OCI-LY7 (cell line): ENCODE measurements around the gene VPS37B. TPM values are rescaled to one million over a fixed set of nuclear protein-coding genes. Genes with fewer than 3 reads are reported as not detected.

Experiments
- BruUV-seq: library from RNA; stranded (reverse); fragments of 400-500 nt; replicated peaks from 2 replicates; lab custom pipeline; 2021; lab: Mats Ljungman, UMichigan
- CTCF ChIA-PET: fragments of 300-600 bp; sonication (Branson Sonifier 250); formaldehyde crosslinking; loops from one replicate; lab custom pipeline; 2022; ENCODE audit warnings: antibody characterized with exemption; ENCODE audit not compliant: unreplicated experiment; lab: Charles Lee
- POLR2A ChIA-PET: fragments of 300-600 bp; sonication (Branson Sonifier 250); formaldehyde crosslinking; loops from one replicate; lab custom pipeline; 2022; ENCODE audit warnings: antibody characterized with exemption; lab: Charles Lee
- DNase-seq: peaks from one replicate; pipeline ENCODE4 v3.0.0-alpha.2; 2015; ENCODE audit warnings: low spot score
- H2AFZ ChIP-seq: fragments of 200-600 bp; sonication (generic), shearing (Covaris generic); 2 replicates; pipeline ENCODE4 v1.6.1; 2014; ENCODE audit warnings: mild to moderate bottlenecking, antibody characterized with exemption, low read length, moderate library complexity
- H3K27ac ChIP-seq: fragments of 200-600 bp; sonication (generic); 2 replicates; pipeline ENCODE4 v1.5.1; 2014; ENCODE audit warnings: mixed run types, low read depth, mild to moderate bottlenecking, moderate library complexity, low read length, inconsistent platforms; ENCODE audit not compliant: poor library complexity, severe bottlenecking
- H3K36me3 ChIP-seq: fragments of 200-600 bp; sonication (generic); 2 replicates; pipeline ENCODE4 v1.6.1; 2014; ENCODE audit warnings: mild to moderate bottlenecking, antibody characterized with exemption, low read length, moderate library complexity, mixed read lengths; ENCODE audit not compliant: insufficient read depth
- H3K4me1 ChIP-seq: fragments of 200-600 bp; sonication (generic); 2 replicates; pipeline ENCODE4 v1.5.1; 2014; ENCODE audit warnings: mild to moderate bottlenecking, low read length; ENCODE audit not compliant: insufficient read depth, poor library complexity, severe bottlenecking
- H3K4me2 ChIP-seq: fragments of 200-600 bp; sonication (generic); 2 replicates; pipeline ENCODE4 v1.6.1; 2014; ENCODE audit warnings: mild to moderate bottlenecking, low read length
- H3K4me3 ChIP-seq: fragments of 200-600 bp; sonication (generic); 2 replicates; pipeline ENCODE4 v1.5.1; 2014; ENCODE audit warnings: mild to moderate bottlenecking, low read depth, low read length; ENCODE audit not compliant: poor library complexity, severe bottlenecking
- H3K79me2 ChIP-seq: fragments of 200-600 bp; sonication (generic); 2 replicates; pipeline ENCODE4 v1.6.1; 2016; ENCODE audit warnings: low read depth, mild to moderate bottlenecking, low read length, moderate library complexity, mixed read lengths; ENCODE audit not compliant: insufficient read depth
- H3K9me2 ChIP-seq: fragments of 200-600 bp; sonication (generic); 2 replicates; pipeline ENCODE4 v1.6.1; 2016; ENCODE audit warnings: mild to moderate bottlenecking, low read length, mixed read lengths; ENCODE audit not compliant: insufficient read depth
- H3K9me3 ChIP-seq: fragments of 200-600 bp; sonication (generic); 2 replicates; pipeline ENCODE4 v1.6.1; 2014; ENCODE audit warnings: mild to moderate bottlenecking, mixed run types, low read length, mixed read lengths
- H4K20me1 ChIP-seq: fragments of 200-600 bp; sonication (generic); 2 replicates; pipeline ENCODE4 v1.6.1; 2014; ENCODE audit warnings: mild to moderate bottlenecking, antibody characterized with exemption, low read length, moderate library complexity, mixed read lengths; ENCODE audit not compliant: insufficient read depth
- CTCF ChIP-seq: fragments of 200-600 bp; sonication (generic); conservative IDR thresholded peaks from 2 replicates; pipeline ENCODE4 v1.5.1; 2014; ENCODE audit warnings: mild to moderate bottlenecking, antibody characterized with exemption, low read length, moderate library complexity, mixed read lengths
- EZH2phosphoT487 ChIP-seq: fragments of 200-600 bp; sonication (generic); IDR thresholded peaks from 2 replicates; pipeline ENCODE4 v1.6.1; 2018; ENCODE audit warnings: low read depth, borderline replicate concordance, mild to moderate bottlenecking, mixed run types, antibody characterized with exemption, low read length, moderate library complexity, mixed read lengths
- intact Hi-C: fragments of 100-400 bp; cut with micrococcal nuclease; formaldehyde crosslinking; loops from one replicate; pipeline ENCODE4 v1.10.0; 2022; ENCODE audit not compliant: unreplicated experiment
- total RNA-seq, 2 experiments: library from RNA; depleted of rRNA in 1 of 2; stranded (reverse); fragments of >200 nt in 1 of 2; shearing (Covaris generic) in 1 of 2; gene quantifications; 2 replicates each; pipeline ENCODE4 v1.2.3, GENCODE V29; 2014 to 2022

VPS37B gene
- total RNA-seq, 2 experiments from 2014 or later: 1.7 to 2.5 TPM

- no peaks in the 10 kb centered on the region for H3K9me3 ChIP-seq
- peaks cover 20% of the 10 kb centered on the region for H3K36me3 ChIP-seq
- H3K27ac ChIP-seq: peak overlapping the region; percentile 91
- H3K9me2 ChIP-seq: no peaks in the 10 kb centered on the region
- ChIA-PET POLR2A (interaction anchor here (0.7 kb wide), 1 partner anchor 259 kb away, joined by 3 read pairs; no protein-coding TSS in a partner anchor), CTCF (no interaction called here)
- TF ChIP-seq CTCF (no peak), EZH2phosphoT487 (no peak)
- H3K4me1 ChIP-seq: peaks cover 35% of the 10 kb centered on the region
- peaks cover 40% of the 10 kb centered on the region for H3K79me2 ChIP-seq
- peak; percentile 34 for DNase-seq
- no TSS peak for BruUV-seq
- H3K4me2 ChIP-seq: peak overlapping the region; percentile 90
- no peak overlapping the region for H2AFZ ChIP-seq
- peaks cover 12% of the 10 kb centered on the region; the same call in 1 of the 2 replicates for H4K20me1 ChIP-seq
- peak overlapping the region; percentile 93 for H3K4me3 ChIP-seq
- intact Hi-C loops: loop anchor here (5.0 kb wide), 1 partner anchor 45 kb away; no protein-coding TSS in a partner anchor
Measured at GRCh38 chr12:122837306-122838265, 58.3 kb downstream of the VPS37B start.

- BruUV-seq: no TSS peak
- ChIA-PET CTCF (interaction anchor here (0.6 to 1.1 kb wide), 2 partner anchors 42 to 762 kb away, joined by 3 to 7 read pairs; no protein-coding TSS in a partner anchor), POLR2A (interaction anchor here (0.6 to 1.2 kb wide), 5 partner anchors 10 to 375 kb away, joined by 3 to 5 read pairs (median 3); partner anchors contain the start of gene CCDC62)
- Histone ChIP-seq H3K9me3 (no peaks in the 10 kb centered on the region), H3K79me2 (peaks cover 35% of the 10 kb centered on the region), H3K4me1 (peaks cover 35% of the 10 kb centered on the region), H3K9me2 (no peaks in the 10 kb centered on the region), H4K20me1 (peaks cover 12% of the 10 kb centered on the region; the same call in 1 of the 2 replicates), H3K36me3 (peaks cover 20% of the 10 kb centered on the region), H3K4me3 (peak overlapping the region; percentile 93), H3K4me2 (peak overlapping the region; percentile 90), H2AFZ (peak overlapping the region; percentile 52; the same call in 1 of the 2 replicates), H3K27ac (peak overlapping the region; percentile 91)
- TF ChIP-seq CTCF (no peak), EZH2phosphoT487 (no peak)
- intact Hi-C loops: loop anchor here (5.0 kb wide), 1 partner anchor 44 kb away; no protein-coding TSS in a partner anchor
- DNase-seq: peak; percentile 93
Measured at GRCh38 chr12:122836027-122836921, 59.6 kb downstream of the VPS37B start.
